ENCODE measurements around the gene NPBWR2. TPM values are rescaled to one million over a fixed set of nuclear protein-coding genes. Genes with fewer than 3 reads are reported as not detected.

The NPBWR2 gene
- total and polyA plus RNA-seq, 2 experiments from 2014 or later, result not detected

- H3F3A ChIP-seq (replicated peaks; ENCODE audit: low read depth), result no peaks in the 10 kb centered on the region
- H3K4me3 ChIP-seq, result no peak overlapping the region
- H4K20me1 ChIP-seq (replicated peaks; ENCODE audit: insufficient read depth), result no peaks in the 10 kb centered on the region
- H3K9me2 ChIP-seq (ENCODE audit: insufficient read depth), result no peaks in the 10 kb centered on the region
- TF ChIP-seq REST (IDR thresholded peaks at IDR 0.05; ENCODE audit: unreplicated experiment) (no peak), POLR2AphosphoS5 (IDR thresholded peaks at IDR 0.05; ENCODE audit: low read depth) (no peak), ZNF331 (CRISPR knock-in tag; IDR thresholded peaks at IDR 0.05; ENCODE audit: low read depth) (no peak), NANOG (IDR thresholded peaks at IDR 0.05; ENCODE audit: borderline replicate concordance) (no peak), JUNB (IDR thresholded peaks at IDR 0.05; ENCODE audit: unreplicated experiment) (no peak), STAT1 (IDR thresholded peaks at IDR 0.05; ENCODE audit: unreplicated experiment) (no peak), CTCF (conservative IDR thresholded peaks at IDR 0.05; ENCODE audit: low read depth in 2 of 2) (no peak), ZNF114 (CRISPR knock-in tag; IDR thresholded peaks at IDR 0.05) (no peak), ZNF462 (CRISPR knock-in tag; IDR thresholded peaks at IDR 0.05) (no peak), ETS1 (IDR thresholded peaks at IDR 0.05) (no peak), EZH2 (IDR thresholded peaks at IDR 0.05; ENCODE audit: low read depth, unreplicated experiment) (no peak), CREB1 (CRISPR knock-in tag; IDR thresholded peaks at IDR 0.05; ENCODE audit: low read depth) (no peak), EZH2phosphoT487 (IDR thresholded peaks at IDR 0.05; ENCODE audit: unreplicated experiment) (no peak)
- no peak overlapping the region for H3K4me2 ChIP-seq
- DNase-seq (ENCODE audit: low spot score) (no peak), ATAC-seq (no peak)
- Mint-ChIP-seq H3K36me3 (ENCODE audit: low read depth) (peaks cover 4% of the 10 kb centered on the region; the same call in 2 of the 3 replicates), H3K27me3 (ENCODE audit: insufficient read depth, low read depth, poor library complexity) (peaks cover 17% of the 10 kb centered on the region), H3K4me1 (peaks cover 9% of the 10 kb centered on the region), H3K4me3 (no peak overlapping the region), H3K27ac (no peak overlapping the region), H3K9me3 (peaks cover 4% of the 10 kb centered on the region)
- peaks cover 7% of the 10 kb centered on the region for H3K27me3 ChIP-seq (ENCODE audit: insufficient read depth)
- H3K4me1 ChIP-seq (ENCODE audit: insufficient read depth), result no peaks in the 10 kb centered on the region
- H3K36me3 ChIP-seq (ENCODE audit: insufficient read depth), result no peaks in the 10 kb centered on the region
- no peaks in the 10 kb centered on the region for H3K79me2 ChIP-seq (replicated peaks; ENCODE audit: insufficient read depth)
- no peak overlapping the region for H2AFZ ChIP-seq
- no peak overlapping the region for H3K27ac ChIP-seq (ENCODE audit: low read depth)
Measured at GRCh38 chr20:64096535-64096934, 10.8 kb downstream of the NPBWR2 start.

All from GM23338 (cell line).